HepG2 (cell line): ENCODE data around the gene SLC45A3. TPM values are rescaled to one million over a fixed set of nuclear protein-coding genes. Genes with fewer than 3 reads are reported as not detected.
A peak's percentile ranks its signal among the peaks of the same experiment; 100 is the strongest.

Source experiments
- GATAD1 ChIP-seq: IDR thresholded peaks from 2 replicates; pipeline ENCODE4 v1.6.1; 2016; ENCODE audit warnings: missing genetic modification reagents, missing compliant biosample characterization
- SKI ChIP-seq: fragments of 450-650 bp; IDR thresholded peaks from one replicate; pipeline ENCODE4 v1.6.1; 2018; ENCODE audit warnings: mild to moderate bottlenecking; ENCODE audit not compliant: partially characterized antibody
- SMARCE1 ChIP-seq: fragments of 450-650 bp; IDR thresholded peaks from 2 replicates; pipeline ENCODE4 v1.6.1; 2017; ENCODE audit warnings: borderline replicate concordance
- ZFP41 ChIP-seq: sonication (generic); formaldehyde crosslinking; IDR thresholded peaks from 2 replicates; pipeline ENCODE4 v1.4.0; 2020; ENCODE audit warnings: mild to moderate bottlenecking, missing genetic modification reagents, borderline replicate concordance
- ZNF354B ChIP-seq: sonication (generic); formaldehyde crosslinking; IDR thresholded peaks from 2 replicates; pipeline ENCODE4 v1.8.0; 2022; ENCODE audit warnings: mild to moderate bottlenecking, missing genetic modification reagents
- ZNF367 ChIP-seq: sonication (generic); formaldehyde crosslinking; IDR thresholded peaks from 2 replicates; pipeline ENCODE4 v1.4.0; 2020; ENCODE audit warnings: missing genetic modification reagents, borderline replicate concordance
- ZNF589 ChIP-seq: sonication (generic); formaldehyde crosslinking; conservative IDR thresholded peaks from 2 replicates; pipeline ENCODE4 v1.8.0; 2022; ENCODE audit warnings: mild to moderate bottlenecking, moderate library complexity, missing genetic modification reagents
- ZZZ3 ChIP-seq: sonication (generic); formaldehyde crosslinking; IDR thresholded peaks from 2 replicates; pipeline ENCODE4 v1.4.0; 2020; ENCODE audit warnings: missing genetic modification reagents, mild to moderate bottlenecking, borderline replicate concordance
- polyA plus RNA-seq, 8 experiments: library from polyadenylated mRNA; depleted of rRNA in 3 of 8; stranded (reverse) in 7 of 8; unstranded in 1 of 8; fragments of >200 nt; fragmentation: Illumina TruSeq in 4 of 8; extraction: Trizol in 4 of 8; gene quantifications; 2 replicates each; pipeline versions ENCODE4 v1.2.1 to v1.2.3, GENCODE V29; 2011 to 2016; ENCODE audit warnings: low read depth in 4 of 8, missing spikeins in 1 of 8, mixed read lengths in 1 of 8; ENCODE audit not compliant: insufficient read depth in 1 of 8
- total RNA-seq, 5 experiments: library from RNA; depleted of rRNA; stranded (reverse); fragments of >200 nt; fragmentation: Illumina TruSeq; extraction: Trizol; gene quantifications; 2 replicates each; pipeline ENCODE4 v1.2.3, GENCODE V29; 2016; ENCODE audit warnings: low read depth in 1 of 5
- TF ChIP-seq, protein P1 (sequence below): sonication (generic); formaldehyde crosslinking; IDR thresholded peaks from 2 replicates; pipeline ENCODE4 v1.8.1; 2023; ENCODE audit warnings: mild to moderate bottlenecking, inconsistent platforms, moderate library complexity, missing genetic modification reagents, borderline replicate concordance
- TF ChIP-seq, protein P2 (sequence below): sonication (generic); formaldehyde crosslinking; IDR thresholded peaks from 2 replicates; pipeline ENCODE4 v1.4.0; 2020; ENCODE audit warnings: missing genetic modification reagents, borderline replicate concordance
- TF ChIP-seq, protein P3 (sequence below): sonication (generic); formaldehyde crosslinking; IDR thresholded peaks from 2 replicates; pipeline ENCODE4 v1.4.0; 2020; ENCODE audit warnings: mild to moderate bottlenecking, missing genetic modification reagents
- TF ChIP-seq, protein P4 (sequence below): sonication (generic); formaldehyde crosslinking; IDR thresholded peaks from 2 replicates; pipeline ENCODE4 v1.4.0; 2020; ENCODE audit warnings: missing genetic modification reagents

Gene SLC45A3
- total and polyA plus RNA-seq, 2 of the 13 experiments (the other 11 are each of a cell fraction or from before 2014, with no cell fraction given): 3.4 to 4.1 TPM

DNA sequence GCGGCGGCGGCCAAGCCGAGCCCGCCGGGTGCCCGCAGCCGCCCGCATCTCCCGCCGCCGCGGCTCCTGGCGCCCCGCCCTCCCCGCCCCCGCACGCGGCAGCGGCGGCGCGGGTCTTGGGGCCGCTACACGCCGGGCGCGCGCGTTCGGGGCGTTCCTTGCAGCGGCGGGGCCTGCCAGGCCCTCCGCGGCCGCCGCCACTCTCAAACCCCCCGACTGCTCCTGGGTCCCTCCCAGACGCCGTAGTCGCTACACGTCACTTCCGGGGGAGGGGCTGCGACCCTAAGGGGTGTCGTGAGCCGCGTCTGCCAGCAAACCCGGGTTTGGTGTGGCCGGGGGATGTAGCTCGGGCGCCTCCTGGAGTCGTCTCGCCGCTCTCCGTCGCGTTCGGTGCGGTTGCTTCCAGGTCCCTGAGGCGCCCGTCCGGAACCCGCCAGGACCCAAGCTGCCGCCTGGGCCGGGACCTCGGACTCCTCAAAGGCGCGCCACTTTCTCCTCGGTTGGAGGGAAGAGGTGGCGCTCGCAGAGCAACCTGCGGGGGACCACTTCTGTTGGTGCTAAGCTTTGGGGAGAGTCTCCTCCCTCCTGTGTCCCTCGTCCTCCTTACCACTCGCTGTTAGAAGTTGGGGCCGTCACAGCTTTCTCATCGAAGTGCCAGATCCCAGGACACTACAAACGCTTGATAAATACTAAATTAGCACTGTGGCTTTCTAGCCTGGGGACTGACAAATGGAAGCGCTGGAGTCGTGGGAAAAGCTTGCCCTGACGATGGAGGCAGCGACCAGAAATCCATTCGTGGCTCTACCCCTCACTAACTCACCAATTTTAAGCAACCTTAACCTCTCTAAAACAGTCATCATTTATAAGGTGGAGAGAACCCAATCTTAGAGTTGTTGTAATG is 48.3 kb downstream of the SLC45A3 start, which contains the start of gene ELK4 (continued):
- TF ChIP-seq, protein P1, sequence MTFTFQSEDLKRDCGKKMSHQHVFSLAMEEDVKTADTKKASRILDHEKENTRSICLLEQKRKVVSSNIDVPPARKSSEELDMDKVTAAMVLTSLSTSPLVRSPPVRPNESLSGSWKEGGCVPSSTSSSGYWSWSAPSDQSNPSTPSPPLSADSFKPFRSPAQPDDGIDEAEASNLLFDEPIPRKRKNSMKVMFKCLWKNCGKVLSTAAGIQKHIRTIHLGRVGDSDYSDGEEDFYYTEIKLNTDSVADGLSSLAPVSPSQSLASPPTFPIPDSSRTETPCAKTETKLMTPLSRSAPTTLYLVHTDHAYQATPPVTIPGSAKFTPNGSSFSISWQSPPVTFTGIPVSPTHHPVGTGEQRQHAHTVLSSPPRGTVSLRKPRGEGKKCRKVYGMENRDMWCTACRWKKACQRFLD (CRISPR knock-in tag): no peak
- TF ChIP-seq ZNF589: no peak; the same call in 1 of the 2 replicates
- TF ChIP-seq SKI: peak; percentile 81
- TF ChIP-seq ZZZ3: peak; percentile 91; the same call in 1 of the 2 replicates
- no peak for TF ChIP-seq ZFP41 (CRISPR knock-in tag)
- TF ChIP-seq ZNF354B: no peak
- TF ChIP-seq, protein P2, sequence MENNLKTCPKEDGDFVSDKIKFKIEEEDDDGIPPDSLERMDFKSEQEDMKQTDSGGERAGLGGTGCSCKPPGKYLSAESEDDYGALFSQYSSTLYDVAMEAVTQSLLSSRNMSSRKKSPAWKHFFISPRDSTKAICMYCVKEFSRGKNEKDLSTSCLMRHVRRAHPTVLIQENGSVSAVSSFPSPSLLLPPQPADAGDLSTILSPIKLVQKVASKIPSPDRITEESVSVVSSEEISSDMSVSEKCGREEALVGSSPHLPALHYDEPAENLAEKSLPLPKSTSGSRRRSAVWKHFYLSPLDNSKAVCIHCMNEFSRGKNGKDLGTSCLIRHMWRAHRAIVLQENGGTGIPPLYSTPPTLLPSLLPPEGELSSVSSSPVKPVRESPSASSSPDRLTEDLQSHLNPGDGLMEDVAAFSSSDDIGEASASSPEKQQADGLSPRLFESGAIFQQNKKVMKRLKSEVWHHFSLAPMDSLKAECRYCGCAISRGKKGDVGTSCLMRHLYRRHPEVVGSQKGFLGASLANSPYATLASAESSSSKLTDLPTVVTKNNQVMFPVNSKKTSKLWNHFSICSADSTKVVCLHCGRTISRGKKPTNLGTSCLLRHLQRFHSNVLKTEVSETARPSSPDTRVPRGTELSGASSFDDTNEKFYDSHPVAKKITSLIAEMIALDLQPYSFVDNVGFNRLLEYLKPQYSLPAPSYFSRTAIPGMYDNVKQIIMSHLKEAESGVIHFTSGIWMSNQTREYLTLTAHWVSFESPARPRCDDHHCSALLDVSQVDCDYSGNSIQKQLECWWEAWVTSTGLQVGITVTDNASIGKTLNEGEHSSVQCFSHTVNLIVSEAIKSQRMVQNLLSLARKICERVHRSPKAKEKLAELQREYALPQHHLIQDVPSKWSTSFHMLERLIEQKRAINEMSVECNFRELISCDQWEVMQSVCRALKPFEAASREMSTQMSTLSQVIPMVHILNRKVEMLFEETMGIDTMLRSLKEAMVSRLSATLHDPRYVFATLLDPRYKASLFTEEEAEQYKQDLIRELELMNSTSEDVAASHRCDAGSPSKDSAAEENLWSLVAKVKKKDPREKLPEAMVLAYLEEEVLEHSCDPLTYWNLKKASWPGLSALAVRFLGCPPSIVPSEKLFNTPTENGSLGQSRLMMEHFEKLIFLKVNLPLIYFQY (CRISPR knock-in tag): peak; percentile 74
- TF ChIP-seq GATAD1 (CRISPR knock-in tag): peak; percentile 90
- TF ChIP-seq, protein P3, sequence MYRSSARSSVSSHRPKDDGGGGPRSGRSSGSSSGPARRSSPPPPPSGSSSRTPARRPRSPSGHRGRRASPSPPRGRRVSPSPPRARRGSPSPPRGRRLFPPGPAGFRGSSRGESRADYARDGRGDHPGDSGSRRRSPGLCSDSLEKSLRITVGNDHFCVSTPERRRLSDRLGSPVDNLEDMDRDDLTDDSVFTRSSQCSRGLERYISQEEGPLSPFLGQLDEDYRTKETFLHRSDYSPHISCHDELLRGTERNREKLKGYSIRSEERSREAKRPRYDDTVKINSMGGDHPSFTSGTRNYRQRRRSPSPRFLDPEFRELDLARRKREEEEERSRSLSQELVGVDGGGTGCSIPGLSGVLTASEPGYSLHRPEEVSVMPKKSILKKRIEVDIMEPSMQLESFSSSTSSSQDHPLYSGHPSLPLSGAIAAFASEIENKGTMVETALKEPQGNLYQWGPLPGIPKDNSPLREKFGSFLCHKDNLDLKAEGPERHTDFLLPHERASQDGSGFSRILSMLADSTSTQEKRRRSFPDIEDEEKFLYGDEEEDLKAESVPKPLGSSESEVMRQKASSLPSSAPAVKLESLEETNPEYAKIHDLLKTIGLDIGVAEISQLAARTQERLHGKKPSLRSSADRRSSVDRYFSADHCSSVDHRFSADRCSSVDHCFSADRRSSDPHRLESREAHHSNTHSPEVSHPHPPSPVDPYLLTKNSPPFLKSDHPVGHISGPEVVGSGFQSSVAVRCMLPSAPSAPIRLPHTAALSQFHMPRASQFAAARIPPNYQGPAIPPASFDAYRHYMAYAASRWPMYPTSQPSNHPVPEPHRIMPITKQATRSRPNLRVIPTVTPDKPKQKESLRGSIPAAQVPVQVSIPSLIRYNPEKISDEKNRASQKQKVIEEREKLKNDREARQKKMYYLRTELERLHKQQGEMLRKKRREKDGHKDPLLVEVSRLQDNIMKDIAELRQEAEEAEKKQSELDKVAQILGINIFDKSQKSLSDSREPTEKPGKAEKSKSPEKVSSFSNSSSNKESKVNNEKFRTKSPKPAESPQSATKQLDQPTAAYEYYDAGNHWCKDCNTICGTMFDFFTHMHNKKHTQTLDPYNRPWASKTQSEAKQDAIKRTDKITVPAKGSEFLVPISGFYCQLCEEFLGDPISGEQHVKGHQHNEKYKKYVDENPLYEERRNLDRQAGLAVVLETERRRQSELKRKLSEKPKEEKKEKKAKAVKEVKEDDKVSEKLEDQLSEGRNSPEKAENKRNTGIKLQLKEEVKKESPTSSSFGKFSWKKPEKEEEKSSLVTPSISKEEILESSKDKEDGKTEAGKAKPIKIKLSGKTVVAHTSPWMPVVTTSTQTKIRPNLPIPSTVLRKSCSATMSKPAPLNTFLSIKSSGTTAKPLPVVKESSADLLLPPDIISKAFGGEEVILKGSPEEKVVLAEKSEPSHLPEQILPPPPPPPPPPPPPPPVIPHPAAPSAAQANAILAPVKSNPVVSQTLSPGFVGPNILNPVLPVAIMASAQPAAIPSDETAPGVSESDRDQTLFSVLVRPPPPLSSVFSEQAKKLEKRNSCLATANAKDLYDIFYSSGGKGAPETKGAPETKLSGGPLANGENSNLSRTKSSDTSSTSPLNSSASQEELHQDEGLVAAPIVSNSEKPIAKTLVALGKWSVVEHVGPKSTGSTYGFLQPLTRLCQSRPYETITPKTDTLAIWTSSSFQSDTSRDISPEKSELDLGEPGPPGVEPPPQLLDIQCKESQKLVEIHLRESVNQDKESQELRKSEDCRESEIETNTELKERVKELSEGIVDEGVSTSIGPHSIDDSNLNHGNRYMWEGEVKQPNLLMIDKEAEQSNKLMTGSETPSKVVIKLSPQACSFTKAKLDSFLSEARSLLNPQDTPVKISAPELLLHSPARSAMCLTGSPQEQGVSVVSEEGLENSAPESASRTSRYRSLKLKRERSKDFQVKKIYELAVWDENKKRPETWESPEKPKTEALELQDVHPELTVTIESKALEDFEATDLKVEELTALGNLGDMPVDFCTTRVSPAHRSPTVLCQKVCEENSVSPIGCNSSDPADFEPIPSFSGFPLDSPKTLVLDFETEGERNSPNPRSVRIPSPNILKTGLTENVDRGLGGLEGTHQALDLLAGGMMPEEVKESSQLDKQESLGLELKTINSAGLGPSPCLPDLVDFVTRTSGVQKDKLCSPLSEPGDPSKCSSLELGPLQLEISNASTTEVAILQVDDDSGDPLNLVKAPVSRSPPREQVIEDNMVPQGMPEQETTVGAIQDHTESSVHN (CRISPR knock-in tag): no peak
- no peak for TF ChIP-seq SMARCE1
- TF ChIP-seq ZNF367 (CRISPR knock-in tag): no peak
- TF ChIP-seq, protein P4, sequence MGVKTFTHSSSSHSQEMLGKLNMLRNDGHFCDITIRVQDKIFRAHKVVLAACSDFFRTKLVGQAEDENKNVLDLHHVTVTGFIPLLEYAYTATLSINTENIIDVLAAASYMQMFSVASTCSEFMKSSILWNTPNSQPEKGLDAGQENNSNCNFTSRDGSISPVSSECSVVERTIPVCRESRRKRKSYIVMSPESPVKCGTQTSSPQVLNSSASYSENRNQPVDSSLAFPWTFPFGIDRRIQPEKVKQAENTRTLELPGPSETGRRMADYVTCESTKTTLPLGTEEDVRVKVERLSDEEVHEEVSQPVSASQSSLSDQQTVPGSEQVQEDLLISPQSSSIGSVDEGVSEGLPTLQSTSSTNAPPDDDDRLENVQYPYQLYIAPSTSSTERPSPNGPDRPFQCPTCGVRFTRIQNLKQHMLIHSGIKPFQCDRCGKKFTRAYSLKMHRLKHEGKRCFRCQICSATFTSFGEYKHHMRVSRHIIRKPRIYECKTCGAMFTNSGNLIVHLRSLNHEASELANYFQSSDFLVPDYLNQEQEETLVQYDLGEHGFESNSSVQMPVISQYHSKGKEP (CRISPR knock-in tag): peak; percentile 86; the same call in 1 of the 2 replicates
